Fibroblast of villous mesenchyme (primary cell): ENCODE results near the gene GPR107. TPM values are rescaled to one million over a fixed set of nuclear protein-coding genes. Genes with fewer than 3 reads are reported as not detected.
A peak's percentile ranks its signal among the peaks of the same experiment; 100 is the strongest.

ENCODE experiments used
- DNase-seq: peaks from one replicate; pipeline ENCODE4 v3.0.0-alpha.2; 2010; ENCODE audit warnings: low read depth
- H3K4me3 ChIP-seq: 2 replicates; pipeline ENCODE4 v1.5.1; 2011; ENCODE audit warnings: low read depth, mild to moderate bottlenecking, low read length
- CTCF ChIP-seq: IDR thresholded peaks from 2 replicates; pipeline ENCODE4 v1.5.1; 2012; ENCODE audit warnings: low read depth, mild to moderate bottlenecking, low read length; ENCODE audit not compliant: insufficient read depth
- total RNA-seq: library from RNA; depleted of rRNA; stranded (reverse); fragments of >200 nt; gene quantifications from 2 replicates; pipeline ENCODE4 v1.2.3, GENCODE V29; 2012

The GPR107 gene
- total RNA-seq, 1 donor = 38.0 TPM

GRCh38 chr9:130029223-130029973, 24.3 kb upstream of the GPR107 start:
- no peak for DNase-seq
- no peak for TF ChIP-seq CTCF
- no peak overlapping the region for H3K4me3 ChIP-seq

- no peak overlapping the region for H3K4me3 ChIP-seq
- no peak for DNase-seq
- TF ChIP-seq CTCF = no peak
Observed at GRCh38 chr9:130030651-130031127, 23.0 kb upstream of the GPR107 start.

GRCh38 chr9:130034570-130034969, 19.1 kb upstream of the GPR107 start:
- no peak overlapping the region for H3K4me3 ChIP-seq
- DNase-seq = peak; percentile 68
- no peak for TF ChIP-seq CTCF

- H3K4me3 ChIP-seq = no peak overlapping the region
- DNase-seq = peak; percentile 51
- TF ChIP-seq CTCF = no peak
Observed at GRCh38 chr9:130036099-130036498, 17.6 kb upstream of the GPR107 start.

GRCh38 chr9:130039528-130040147, 14.1 kb upstream of the GPR107 start:
- DNase-seq = no peak
- H3K4me3 ChIP-seq = no peak overlapping the region
- TF ChIP-seq CTCF = no peak

GRCh38 chr9:130040984-130041647, 12.6 kb upstream of the GPR107 start:
- TF ChIP-seq CTCF = no peak
- peak overlapping the region; percentile 90 for H3K4me3 ChIP-seq
- no peak for DNase-seq
